HAP-1 (cell line): Measurements from ENCODE around the gene SETD5.
A peak's percentile ranks its signal among the peaks of the same experiment; 100 is the strongest.

Experiments
- DNase-seq, 2 experiments: peaks; one replicate each; pipeline ENCODE4 v3.0.0-alpha.2; 2016 to 2020; ENCODE audit warnings: low spot score in 2 of 2
- H3K27me3 ChIP-seq: fragments of 250-450 bp; sonication (Bioruptor Pico); 2 replicates; pipeline ENCODE4 v1.5.1; 2020; ENCODE audit warnings: low read depth, mild to moderate bottlenecking, moderate library complexity
- H3K36me3 ChIP-seq: fragments of 250-450 bp; sonication (Bioruptor Pico); replicated peaks from 2 replicates; pipeline ENCODE4 v1.5.1; 2020; ENCODE audit warnings: mild to moderate bottlenecking
- H3K4me1 ChIP-seq: fragments of 250-450 bp; sonication (Bioruptor Pico); 2 replicates; pipeline ENCODE4 v1.5.1; 2020; ENCODE audit warnings: mild to moderate bottlenecking
- H3K4me3 ChIP-seq: fragments of 250-450 bp; sonication (Bioruptor Pico); 2 replicates; pipeline ENCODE4 v1.5.1; 2020; ENCODE audit warnings: mild to moderate bottlenecking, moderate library complexity
- H3K9me3 ChIP-seq: fragments of 250-450 bp; sonication (Bioruptor Pico); 2 replicates; pipeline ENCODE4 v1.5.1; 2020; ENCODE audit warnings: mild to moderate bottlenecking, moderate library complexity
- in situ Hi-C: fragments of 300-500 bp; cut with MboI; formaldehyde crosslinking; loops from 3 replicates; pipeline ENCODE4 v1.14.3; 2020; ENCODE audit warnings: low sequenced_read_pairs, inconsistent platforms, mixed read lengths

The SETD5 gene

DNA sequence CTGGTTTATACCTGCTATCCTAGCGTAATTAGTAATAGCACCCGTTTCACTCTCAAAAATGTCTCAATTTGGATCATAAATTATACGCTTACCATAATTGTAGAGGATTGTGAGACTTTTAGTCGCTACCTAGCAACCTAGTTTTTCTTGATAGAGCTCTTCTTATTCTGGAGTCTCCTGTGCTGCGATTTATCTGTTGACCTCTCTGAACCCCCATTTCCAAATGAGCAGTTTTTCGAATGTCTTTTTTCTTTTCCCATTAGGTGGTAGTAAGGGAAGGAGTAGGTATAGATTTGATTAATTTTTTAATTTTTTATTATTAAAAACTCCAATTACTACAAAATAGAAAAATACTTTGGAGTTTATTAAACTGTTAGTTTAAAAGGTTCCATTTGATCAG lies 10.6 kb downstream of the SETD5 start:
- Histone ChIP-seq H3K27me3 (no peaks in the 10 kb centered on the region), H3K4me1 (peaks cover 38% of the 10 kb centered on the region), H3K9me3 (no peaks in the 10 kb centered on the region; the same call in 1 of the 2 replicates), H3K36me3 (0 out of 2 replicates have a peak, but pooled peaks cover 6% of the 10 kb centered on the region), H3K4me3 (no peak overlapping the region)
- no peak for DNase-seq
- in situ Hi-C loops, result no loop called here

DNA sequence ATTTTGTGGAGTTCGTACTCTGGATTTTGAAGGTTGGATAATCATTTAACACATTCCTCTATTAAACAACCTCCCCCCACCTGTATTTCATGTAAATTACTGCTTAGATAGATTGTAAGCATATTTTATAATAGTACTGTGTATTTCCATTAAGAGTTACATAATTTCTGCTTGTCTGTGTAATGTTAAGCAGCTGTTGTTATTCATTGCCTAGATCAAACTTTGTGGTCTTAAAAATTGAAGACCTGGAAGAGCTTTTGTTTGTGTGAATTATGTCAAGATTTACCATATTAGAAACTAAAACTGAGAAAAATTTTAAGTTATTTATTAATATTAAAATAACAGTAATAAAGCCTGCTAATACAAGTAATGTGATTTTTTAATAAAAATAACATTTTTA lies 11.1 kb downstream of the SETD5 start:
- in situ Hi-C loops, result no loop called here
- no peak for DNase-seq
- Histone ChIP-seq H3K9me3 (no peaks in the 10 kb centered on the region; the same call in 1 of the 2 replicates), H3K36me3 (0 out of 2 replicates have a peak, but pooled peaks cover 6% of the 10 kb centered on the region), H3K4me3 (no peak overlapping the region), H3K4me1 (peaks cover 33% of the 10 kb centered on the region), H3K27me3 (no peaks in the 10 kb centered on the region)

DNA sequence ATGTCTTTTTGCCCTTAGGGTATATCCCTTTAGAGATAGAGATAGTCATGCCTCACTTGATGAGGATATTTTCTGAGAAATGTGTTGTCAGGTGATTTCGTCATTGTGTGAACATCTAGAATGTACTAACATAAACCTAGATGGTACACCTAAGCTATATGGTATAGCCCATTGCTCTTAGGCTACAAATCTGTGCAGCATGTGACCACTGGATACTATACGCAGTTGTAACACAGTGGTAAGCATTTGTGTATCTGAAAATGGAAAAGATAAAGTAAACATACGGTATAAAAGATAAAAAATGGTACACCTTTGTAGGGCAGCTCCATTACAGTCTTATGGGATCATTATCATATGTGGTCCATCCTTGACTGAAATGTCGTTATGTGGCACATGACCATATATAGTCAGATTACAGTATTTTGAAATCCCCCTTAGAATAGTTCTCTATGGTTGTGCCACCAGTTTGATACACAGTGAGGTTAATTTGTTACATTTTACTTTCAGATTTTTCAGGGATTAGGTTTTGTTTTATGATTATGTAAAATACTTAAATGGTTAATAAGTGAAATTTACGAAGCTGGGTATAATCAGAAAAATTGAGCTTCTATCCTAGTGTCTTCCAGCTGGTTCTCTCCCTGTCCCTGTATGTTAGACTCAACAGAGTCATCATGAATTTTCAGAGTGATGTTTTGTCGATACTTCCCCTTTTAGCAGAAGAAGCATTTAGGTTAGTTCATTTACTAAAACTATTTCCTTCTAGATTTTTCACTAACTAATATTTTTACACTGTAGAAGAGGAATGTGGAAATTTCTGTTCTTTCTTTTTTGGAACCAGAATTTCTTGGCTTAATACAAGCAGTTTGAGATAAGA lies 12.8 kb downstream of the SETD5 start:
- peaks cover 17% of the 10 kb centered on the region for H3K4me1 ChIP-seq
- no peak for DNase-seq
- H3K27me3 ChIP-seq, result no peaks in the 10 kb centered on the region
- H3K9me3 ChIP-seq, result no peaks in the 10 kb centered on the region; the same call in 1 of the 2 replicates
- no peak overlapping the region for H3K4me3 ChIP-seq
- 0 out of 2 replicates have a peak, but pooled peaks cover 6% of the 10 kb centered on the region for H3K36me3 ChIP-seq
- in situ Hi-C loops, result no loop called here

DNA sequence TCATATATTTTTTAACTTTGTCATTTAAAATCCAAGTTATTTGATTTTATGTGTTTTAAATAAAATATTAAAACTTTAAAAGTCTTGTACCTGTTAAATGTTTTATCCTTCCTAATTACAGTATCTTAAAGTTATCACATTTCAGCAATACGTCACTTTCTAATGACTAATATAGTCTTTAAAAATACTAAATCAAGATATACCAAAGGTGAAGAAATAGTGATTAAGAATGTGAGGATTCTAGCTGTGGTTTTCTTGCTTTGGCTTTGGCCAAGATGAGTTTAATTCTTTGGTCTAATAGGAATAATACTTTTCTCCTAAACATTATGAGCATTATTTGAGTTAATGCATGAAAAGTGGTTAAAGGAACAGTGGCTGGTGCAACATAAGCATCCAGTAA lies 13.9 kb downstream of the SETD5 start:
- 0 out of 2 replicates have a peak, but pooled peaks cover 6% of the 10 kb centered on the region for H3K36me3 ChIP-seq
- peaks cover 13% of the 10 kb centered on the region for H3K4me1 ChIP-seq
- no peaks in the 10 kb centered on the region; the same call in 1 of the 2 replicates for H3K9me3 ChIP-seq
- no peaks in the 10 kb centered on the region for H3K27me3 ChIP-seq
- in situ Hi-C loops, result no loop called here
- no peak for DNase-seq
- H3K4me3 ChIP-seq, result no peak overlapping the region

DNA sequence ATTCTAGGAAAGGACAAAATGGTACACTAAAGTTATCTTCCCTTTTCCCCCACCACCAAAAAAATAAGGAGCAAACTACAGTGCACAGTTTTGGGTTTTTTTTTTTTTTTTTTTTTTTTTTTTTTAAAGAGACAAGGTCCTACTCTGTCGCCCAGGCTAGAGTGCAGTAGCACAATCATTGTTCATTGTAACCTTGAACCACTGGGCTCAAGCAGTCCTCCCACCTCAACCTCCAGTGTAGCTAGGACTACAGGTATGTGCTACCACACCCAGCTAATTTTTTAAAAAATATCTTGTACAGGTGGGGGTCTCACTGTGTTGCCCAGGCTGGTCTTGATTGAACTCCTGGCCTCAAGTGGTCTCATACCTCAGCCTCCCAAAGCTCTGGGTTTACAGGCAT lies 14.9 kb downstream of the SETD5 start:
- H3K36me3 ChIP-seq, result 0 out of 2 replicates have a peak, but pooled peaks cover 6% of the 10 kb centered on the region
- peaks cover 13% of the 10 kb centered on the region for H3K4me1 ChIP-seq
- H3K27me3 ChIP-seq, result no peaks in the 10 kb centered on the region
- in situ Hi-C loops, result no loop called here
- DNase-seq, result no peak
- no peaks in the 10 kb centered on the region; the same call in 1 of the 2 replicates for H3K9me3 ChIP-seq
- H3K4me3 ChIP-seq, result no peak overlapping the region

DNA sequence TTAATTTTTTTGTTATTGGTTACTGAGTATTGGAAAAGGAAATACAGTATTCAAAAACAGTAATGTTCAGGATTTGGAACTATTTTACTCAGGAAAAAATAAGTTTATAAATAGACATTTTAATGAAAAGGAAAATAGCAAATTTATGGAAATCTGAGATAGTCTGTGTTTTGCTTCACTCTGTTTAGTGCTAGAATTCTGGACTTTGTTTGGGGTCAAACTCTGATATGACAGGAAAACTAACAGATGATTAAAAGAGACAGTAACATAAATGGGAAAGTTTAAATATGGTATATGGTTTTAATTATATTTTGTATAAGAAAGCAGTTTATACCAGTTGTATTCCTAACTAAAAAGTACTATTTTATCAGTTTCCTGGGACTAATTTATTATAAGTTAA lies 17.4 kb downstream of the SETD5 start:
- in situ Hi-C loops, result no loop called here
- no peak for DNase-seq

DNA sequence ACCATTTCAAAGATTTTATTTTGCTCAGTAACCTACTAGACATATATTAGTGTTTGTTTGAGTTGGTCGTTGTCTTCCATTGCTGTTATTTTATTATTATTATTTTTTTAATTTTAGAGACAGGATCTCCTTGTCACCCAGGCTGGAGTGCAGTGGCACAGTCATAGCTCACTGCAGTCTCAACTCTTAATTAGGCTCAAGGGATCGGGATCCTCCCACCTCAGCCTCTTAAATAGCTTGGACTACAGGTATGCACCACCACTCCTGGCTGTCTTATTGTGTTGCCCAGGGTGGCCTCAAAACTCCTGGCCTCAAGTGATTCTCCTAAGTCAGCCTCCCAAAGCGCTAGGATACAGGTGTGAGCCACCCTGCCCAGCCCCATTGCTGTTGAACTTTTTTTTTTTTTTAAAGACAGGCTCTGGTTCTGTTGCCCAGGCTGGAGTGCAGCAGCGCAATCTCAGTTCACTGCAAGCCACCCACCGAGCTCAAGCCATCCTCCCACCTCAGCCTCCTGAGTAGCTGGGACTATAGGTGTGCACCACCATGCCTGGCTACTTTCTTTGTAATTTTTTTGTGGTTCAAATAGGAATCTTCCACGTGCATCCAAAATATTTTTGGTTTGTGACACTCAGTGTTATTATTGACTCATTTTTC lies 18.2 kb downstream of the SETD5 start:
- in situ Hi-C loops, result no loop called here
- Histone ChIP-seq H3K27me3 (no peaks in the 10 kb centered on the region), H3K36me3 (no peaks in the 10 kb centered on the region), H3K4me1 (peaks cover 13% of the 10 kb centered on the region), H3K4me3 (no peak overlapping the region), H3K9me3 (no peaks in the 10 kb centered on the region)
- no peak for DNase-seq

More for the DNA sequence above, 17.4 kb downstream of the SETD5 start:
- H3K4me3 ChIP-seq, result no peak overlapping the region
- peaks cover 5% of the 10 kb centered on the region for H3K4me1 ChIP-seq
- no peaks in the 10 kb centered on the region for H3K27me3 ChIP-seq
- H3K9me3 ChIP-seq, result no peaks in the 10 kb centered on the region
- no peaks in the 10 kb centered on the region for H3K36me3 ChIP-seq

DNA sequence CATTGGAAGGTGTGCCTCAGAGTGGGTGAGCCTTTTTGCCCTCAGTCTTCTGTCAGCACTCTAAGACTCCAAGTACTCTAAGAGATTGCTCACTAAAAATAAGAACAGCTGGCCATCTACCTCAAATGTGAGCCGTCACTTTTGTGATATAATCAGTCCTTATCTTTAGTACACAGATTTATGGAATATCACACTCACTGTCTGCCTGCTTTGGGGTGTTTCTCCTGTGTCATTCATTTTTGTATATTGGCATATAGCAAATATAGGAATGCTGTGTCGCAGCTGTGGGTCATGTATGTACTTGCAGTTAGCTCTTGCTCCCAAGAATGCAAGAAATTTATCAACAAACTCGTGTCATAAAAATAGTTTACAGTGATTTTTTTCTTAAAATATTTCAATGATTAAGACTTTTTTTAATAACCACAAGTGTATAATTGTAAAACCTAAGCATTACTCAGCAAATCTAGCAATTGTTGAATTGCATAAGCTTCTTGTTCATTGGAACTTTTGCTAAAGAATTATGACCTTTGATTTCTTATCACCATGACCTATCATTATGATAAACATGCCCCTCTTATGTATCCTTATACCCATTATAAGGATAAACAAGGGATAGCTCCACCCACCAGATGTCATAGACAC lies 18.8 kb downstream of the SETD5 start:
- Histone ChIP-seq H3K27me3 (no peaks in the 10 kb centered on the region), H3K36me3 (no peaks in the 10 kb centered on the region), H3K4me1 (peaks cover 19% of the 10 kb centered on the region), H3K9me3 (no peaks in the 10 kb centered on the region), H3K4me3 (no peak overlapping the region)
- in situ Hi-C loops, result no loop called here
- no peak for DNase-seq

DNA sequence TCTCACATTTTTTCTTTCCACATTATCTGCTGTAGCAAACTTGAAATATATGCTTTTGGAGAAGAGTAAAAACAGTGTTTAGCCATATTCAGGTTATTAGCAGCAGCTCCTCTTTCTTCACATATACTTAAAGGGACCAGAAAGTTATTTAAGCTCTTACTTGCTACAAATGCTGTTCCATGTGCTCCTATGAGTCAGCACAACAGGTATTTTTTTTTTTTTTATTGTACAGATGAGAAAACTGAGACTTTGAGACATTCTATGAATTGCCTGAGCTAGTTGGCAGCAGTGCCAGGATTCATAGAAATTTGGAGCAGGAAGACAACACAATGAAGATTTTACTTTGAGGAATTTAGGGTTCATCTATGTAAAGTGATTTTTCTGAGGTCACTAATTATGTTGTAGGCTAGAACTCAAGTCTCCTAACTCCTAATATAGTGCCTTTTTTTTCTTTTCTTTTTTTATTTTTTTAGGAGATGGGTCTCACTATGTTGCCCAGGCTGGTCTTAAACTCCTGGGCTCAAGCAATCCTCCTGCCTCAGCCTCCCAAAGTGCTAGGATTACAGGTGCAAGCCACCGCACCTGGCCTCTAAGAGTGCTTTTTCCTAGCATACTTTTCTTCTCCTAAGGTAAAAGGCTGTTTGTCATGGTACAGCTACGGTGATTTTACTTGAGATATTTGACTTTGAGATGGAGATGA lies 23.6 kb downstream of the SETD5 start:
- no peak overlapping the region for H3K4me3 ChIP-seq
- in situ Hi-C loops, result no loop called here
- no peaks in the 10 kb centered on the region for H3K9me3 ChIP-seq
- no peaks in the 10 kb centered on the region for H3K27me3 ChIP-seq
- peaks cover 24% of the 10 kb centered on the region for H3K36me3 ChIP-seq
- no peak for DNase-seq
- H3K4me1 ChIP-seq, result peaks cover 40% of the 10 kb centered on the region

DNA sequence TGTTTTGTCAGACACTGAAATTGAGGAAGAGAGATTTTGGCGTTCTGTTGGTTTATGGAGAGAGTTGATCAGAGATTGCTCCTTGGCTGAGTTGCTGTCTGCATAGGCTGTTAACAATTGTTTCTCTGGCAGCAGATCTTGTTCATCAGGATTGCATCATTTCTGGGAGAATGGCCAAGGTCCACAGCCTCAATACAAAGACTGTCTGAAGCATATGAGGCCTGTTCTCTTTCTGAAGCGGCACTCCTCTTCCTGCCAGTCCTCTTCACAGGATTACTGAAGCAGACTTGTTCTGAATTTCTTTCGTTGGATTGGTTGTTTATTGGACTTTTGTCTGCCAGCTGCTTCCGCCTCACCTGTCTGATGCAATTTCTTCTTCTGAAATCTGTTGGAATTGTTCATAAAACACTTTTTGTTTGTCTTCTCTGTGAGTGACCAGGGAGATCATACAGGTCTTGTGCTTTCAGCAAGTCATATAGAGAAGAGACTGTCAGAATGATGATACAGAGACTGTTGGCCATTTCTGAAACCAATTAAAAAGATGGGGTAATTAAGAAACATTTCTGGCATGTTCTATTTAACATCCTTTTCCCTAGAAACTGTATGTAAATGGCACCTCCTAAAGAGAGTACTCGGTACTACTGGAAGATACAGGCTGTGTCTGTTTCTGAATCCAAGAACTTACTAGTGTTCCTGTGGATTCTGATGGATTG lies 25.5 kb downstream of the SETD5 start:
- peak; percentile 85 to 96 for DNase-seq
- in situ Hi-C loops, result no loop called here

DNA sequence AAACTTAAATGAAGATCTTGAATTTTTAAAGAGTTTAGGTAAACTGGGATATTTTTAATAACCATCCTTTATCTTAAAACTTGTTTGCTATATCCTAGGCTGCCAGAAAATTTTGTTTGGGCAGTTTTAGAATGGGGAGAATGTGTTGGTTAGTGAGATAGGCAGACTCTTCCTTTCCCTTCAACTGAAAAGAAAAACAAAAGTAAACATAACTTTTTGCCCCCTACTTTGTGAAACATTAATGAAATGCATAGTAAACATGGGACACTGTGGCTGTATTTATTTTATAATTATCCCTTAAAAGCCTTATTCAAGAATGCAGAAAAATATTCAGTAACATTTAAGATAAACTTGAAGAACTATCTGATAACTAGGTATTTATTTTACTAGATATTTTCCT lies 31.0 kb downstream of the SETD5 start:
- DNase-seq, result no peak
- H3K36me3 ChIP-seq, result peaks cover 89% of the 10 kb centered on the region
- no peaks in the 10 kb centered on the region for H3K9me3 ChIP-seq
- in situ Hi-C loops, result no loop called here
- H3K4me3 ChIP-seq, result no peak overlapping the region
- peaks cover 4% of the 10 kb centered on the region for H3K4me1 ChIP-seq
- no peaks in the 10 kb centered on the region for H3K27me3 ChIP-seq

More for the DNA sequence above, 25.5 kb downstream of the SETD5 start:
- no peaks in the 10 kb centered on the region for H3K9me3 ChIP-seq
- H3K4me3 ChIP-seq, result no peak overlapping the region
- H3K4me1 ChIP-seq, result peaks cover 40% of the 10 kb centered on the region
- peaks cover 40% of the 10 kb centered on the region for H3K36me3 ChIP-seq
- H3K27me3 ChIP-seq, result no peaks in the 10 kb centered on the region

DNA sequence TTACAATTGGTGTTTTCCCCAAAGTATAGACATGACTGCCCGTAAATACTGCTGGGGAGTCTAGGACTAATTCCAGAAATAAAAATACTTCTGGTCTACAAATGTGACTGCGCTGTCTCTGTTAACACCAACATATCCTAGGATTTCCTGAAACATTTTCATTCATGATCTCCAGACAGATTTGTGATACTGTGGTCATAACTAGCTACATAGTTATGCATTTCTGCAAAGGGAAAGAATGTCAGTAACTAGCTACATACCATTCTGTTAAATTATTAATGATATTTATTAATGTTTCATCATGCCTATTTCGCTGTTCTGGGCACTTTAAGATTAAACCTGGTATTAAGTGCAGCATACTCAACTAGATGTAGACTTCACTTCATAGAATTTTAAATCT lies 33.3 kb downstream of the SETD5 start:
- in situ Hi-C loops, result loop anchor here (10.0 kb wide), 1 partner anchor 46 kb away; no protein-coding TSS in a partner anchor
- Histone ChIP-seq H3K4me1 (no peaks in the 10 kb centered on the region), H3K4me3 (no peak overlapping the region), H3K9me3 (no peaks in the 10 kb centered on the region), H3K27me3 (no peaks in the 10 kb centered on the region), H3K36me3 (peaks cover 95% of the 10 kb centered on the region)
- DNase-seq, result no peak
